IMR-90 (cell line): ENCODE measurements around the gene KCNMA1.

ENCODE experiments used
- BHLHE40 ChIP-seq: fragments of 150-350 bp; IDR thresholded peaks from 2 replicates; pipeline ENCODE4 v1.6.1; 2016; ENCODE audit warnings: mild to moderate bottlenecking, low read depth, low read length
- CEBPB ChIP-seq: IDR thresholded peaks from 2 replicates; pipeline ENCODE4 v1.6.1; 2012; ENCODE audit warnings: low read depth, low read length, improper control_type of control experiment
- CHD1 ChIP-seq: IDR thresholded peaks from 2 replicates; pipeline ENCODE4 v1.6.1; 2012; ENCODE audit warnings: low read depth, low read length, improper control_type of control experiment
- FOS ChIP-seq: fragments of 150-350 bp; IDR thresholded peaks from 2 replicates; pipeline ENCODE4 v1.6.1; 2016; ENCODE audit warnings: low read depth, low read length
- POLR2A ChIP-seq: IDR thresholded peaks from 2 replicates; pipeline ENCODE4 v1.6.1; 2012; ENCODE audit warnings: mild to moderate bottlenecking, low read depth, low read length
- RAD21 ChIP-seq: IDR thresholded peaks from 2 replicates; pipeline ENCODE4 v1.6.1; 2012; ENCODE audit warnings: low read length, improper control_type of control experiment
- RCOR1 ChIP-seq: IDR thresholded peaks from 2 replicates; pipeline ENCODE4 v1.6.1; 2012; ENCODE audit warnings: mild to moderate bottlenecking, low read length, improper control_type of control experiment; ENCODE audit not compliant: insufficient replicate concordance
- SMC3 ChIP-seq: fragments of 150-350 bp; IDR thresholded peaks from 2 replicates; pipeline ENCODE4 v1.6.1; 2016; ENCODE audit warnings: low read depth, mild to moderate bottlenecking, antibody characterized with exemption, low read length, moderate library complexity
- USF2 ChIP-seq: fragments of 150-350 bp; IDR thresholded peaks from 2 replicates; pipeline ENCODE4 v1.6.1; 2017; ENCODE audit warnings: mild to moderate bottlenecking, antibody characterized with exemption, low read length, low read depth
- TF ChIP-seq, protein P1 (sequence below): conservative IDR thresholded peaks from 2 replicates; pipeline ENCODE4 v1.5.1; 2012; ENCODE audit warnings: mild to moderate bottlenecking, low read depth, low read length, improper control_type of control experiment

GRCh38 chr10:77071001-77071511 is 566.6 kb downstream of the KCNMA1 start:
- TF ChIP-seq, protein P1, sequence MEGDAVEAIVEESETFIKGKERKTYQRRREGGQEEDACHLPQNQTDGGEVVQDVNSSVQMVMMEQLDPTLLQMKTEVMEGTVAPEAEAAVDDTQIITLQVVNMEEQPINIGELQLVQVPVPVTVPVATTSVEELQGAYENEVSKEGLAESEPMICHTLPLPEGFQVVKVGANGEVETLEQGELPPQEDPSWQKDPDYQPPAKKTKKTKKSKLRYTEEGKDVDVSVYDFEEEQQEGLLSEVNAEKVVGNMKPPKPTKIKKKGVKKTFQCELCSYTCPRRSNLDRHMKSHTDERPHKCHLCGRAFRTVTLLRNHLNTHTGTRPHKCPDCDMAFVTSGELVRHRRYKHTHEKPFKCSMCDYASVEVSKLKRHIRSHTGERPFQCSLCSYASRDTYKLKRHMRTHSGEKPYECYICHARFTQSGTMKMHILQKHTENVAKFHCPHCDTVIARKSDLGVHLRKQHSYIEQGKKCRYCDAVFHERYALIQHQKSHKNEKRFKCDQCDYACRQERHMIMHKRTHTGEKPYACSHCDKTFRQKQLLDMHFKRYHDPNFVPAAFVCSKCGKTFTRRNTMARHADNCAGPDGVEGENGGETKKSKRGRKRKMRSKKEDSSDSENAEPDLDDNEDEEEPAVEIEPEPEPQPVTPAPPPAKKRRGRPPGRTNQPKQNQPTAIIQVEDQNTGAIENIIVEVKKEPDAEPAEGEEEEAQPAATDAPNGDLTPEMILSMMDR, result no peak
- TF ChIP-seq POLR2A (no peak), USF2 (no peak), FOS (no peak), CEBPB (no peak), RCOR1 (no peak), RAD21 (no peak), SMC3 (no peak), CHD1 (no peak), BHLHE40 (no peak)
